GM03348 (cell line): ENCODE results near the gene SLC22A6.
A peak's percentile ranks its signal among the peaks of the same experiment; 100 is the strongest.

Experiments
- DNase-seq: peaks from one replicate; pipeline ENCODE4 v3.0.0; 2012; ENCODE audit warnings: low spot score

SLC22A6 gene

GRCh38 chr11:62984451-62984991, at the start of gene SLC22A6:
Gene SLC22A6, minus strand, starts transcription at chr11:62984967. Its CDS starts 277 bp downstream, at chr11:62984690.
- DNase-seq: no peak

- DNase-seq: no peak
These were observed 47.7 kb upstream of the SLC22A6 start for GRCh38 chr11:63032457-63032856.

DNA sequence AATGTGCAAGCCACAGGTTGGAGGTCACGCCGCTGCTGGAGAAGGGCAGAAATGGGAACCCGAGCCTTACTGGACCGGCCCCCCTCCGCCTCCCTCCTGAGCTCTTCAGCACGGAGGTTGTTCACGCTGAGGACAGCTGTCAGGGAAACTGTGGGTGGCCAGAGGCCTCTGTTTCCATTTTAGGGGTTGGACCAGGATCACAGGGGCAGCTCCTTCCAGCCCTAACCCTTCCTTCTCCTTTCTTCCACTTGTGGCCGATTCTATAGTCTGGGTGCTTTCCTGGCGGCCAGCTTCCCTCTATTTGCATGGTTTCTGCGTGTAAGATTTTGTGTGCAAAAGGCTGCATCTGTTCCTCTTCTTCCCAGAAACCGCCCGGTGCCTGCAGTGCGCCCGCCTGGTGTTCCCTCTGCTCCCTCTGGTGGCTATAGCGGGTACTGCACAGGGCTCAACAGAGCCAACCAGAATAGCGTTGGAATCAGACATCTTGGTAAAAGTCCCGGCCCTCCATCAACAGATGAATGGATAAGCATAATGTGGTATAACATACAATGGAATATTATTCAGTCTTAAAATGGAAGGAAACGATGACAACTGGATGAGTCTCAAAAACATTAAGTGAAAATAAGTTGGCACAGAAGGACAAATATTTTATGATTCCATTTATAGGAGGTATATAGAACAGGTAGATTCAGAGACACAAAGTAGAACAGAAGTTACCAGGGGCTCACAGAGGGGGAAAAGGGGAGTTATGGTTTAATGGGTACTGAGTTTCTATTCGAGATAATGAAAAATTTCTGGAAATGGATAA, 39.3 kb upstream of the SLC22A6 start:
- peak; percentile 93 for DNase-seq

- DNase-seq: no peak
These were observed 38.6 kb upstream of the SLC22A6 start for GRCh38 chr11:63023222-63023814.

DNA sequence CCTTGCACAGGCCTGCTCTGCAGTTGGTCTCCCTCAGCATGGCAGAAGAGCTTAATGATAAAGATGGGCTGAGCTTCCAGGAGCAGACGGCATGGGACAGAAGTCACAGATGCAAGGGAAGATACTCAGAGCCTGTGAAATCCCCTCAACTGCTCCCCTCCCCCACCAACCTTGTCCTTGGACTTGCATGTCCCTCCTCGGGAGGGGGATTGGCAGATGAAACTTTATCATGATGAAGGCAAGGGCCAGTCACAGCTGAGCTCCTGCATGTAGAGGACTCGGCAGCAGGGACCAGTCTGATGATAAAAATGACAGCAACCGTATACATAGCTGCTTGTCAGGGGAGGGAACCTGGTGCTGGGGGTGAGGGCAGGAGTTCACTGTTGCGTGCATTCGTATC, 37.7 kb upstream of the SLC22A6 start:
- DNase-seq: no peak

DNA sequence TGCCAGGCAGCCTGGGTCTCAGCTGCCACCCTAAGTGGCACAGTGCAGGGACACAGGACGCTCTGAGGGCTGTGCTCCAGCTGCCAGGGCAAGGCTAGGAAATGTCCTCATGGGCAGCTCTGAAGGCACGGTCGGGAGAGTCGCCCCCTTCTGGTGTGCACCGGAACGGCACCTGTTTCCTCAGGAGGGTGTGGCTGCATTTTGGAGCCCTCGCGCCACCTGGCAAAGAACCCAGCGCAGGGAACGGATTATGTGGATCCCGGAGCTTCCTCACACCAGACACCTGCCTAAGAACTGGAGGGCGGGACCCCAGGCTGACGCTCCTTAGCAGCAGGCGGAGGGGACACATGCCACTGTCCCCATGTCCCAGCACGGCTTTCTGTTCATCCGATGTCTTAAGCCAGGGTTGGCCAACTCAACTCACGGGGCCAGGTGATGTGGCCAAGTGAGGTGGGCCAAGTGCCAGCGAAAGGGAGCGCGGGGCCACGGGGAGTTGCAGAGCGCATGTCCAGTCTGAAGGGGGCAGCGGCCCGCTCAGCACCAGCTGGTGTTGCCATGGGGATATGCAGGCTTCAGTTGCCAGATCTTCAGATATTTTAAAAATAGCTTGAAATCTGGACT, 36.0 kb upstream of the SLC22A6 start:
- no peak for DNase-seq

- no peak for DNase-seq
These were observed 34.7 kb upstream of the SLC22A6 start for GRCh38 chr11:63019506-63019905.

DNA sequence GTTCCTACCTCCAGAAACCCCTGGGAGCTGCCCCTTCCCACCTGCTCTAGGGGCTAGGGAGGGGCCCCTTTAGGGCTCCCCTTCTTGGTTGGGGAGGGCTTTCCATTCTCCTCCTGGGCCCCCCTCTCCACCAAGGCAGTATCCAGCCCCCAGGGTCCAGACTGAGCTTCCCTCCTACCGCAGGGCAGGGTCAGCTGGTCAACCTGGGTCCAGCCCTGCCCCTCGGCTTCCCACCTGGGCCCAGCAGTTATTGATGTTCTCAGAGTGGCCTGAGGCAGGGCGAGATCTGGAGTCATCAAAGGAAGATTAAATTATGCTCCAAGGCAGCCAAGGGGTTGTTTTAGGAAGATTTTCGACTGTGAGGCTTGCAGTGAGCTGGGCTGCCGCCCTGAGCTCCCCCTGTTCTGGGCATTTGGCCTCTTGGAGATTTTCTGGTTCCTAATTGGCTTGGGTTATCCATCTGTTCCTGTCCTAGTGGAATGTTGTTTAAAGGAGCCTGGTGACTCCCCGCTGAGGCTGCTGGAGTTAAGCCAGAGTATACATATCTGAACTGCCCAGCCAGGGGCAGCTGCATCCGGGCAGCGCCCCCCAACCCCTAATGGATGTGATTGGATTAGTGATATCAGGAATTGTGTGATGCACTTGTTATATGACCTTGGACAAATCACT, 32.7 kb upstream of the SLC22A6 start:
- DNase-seq: no peak

DNA sequence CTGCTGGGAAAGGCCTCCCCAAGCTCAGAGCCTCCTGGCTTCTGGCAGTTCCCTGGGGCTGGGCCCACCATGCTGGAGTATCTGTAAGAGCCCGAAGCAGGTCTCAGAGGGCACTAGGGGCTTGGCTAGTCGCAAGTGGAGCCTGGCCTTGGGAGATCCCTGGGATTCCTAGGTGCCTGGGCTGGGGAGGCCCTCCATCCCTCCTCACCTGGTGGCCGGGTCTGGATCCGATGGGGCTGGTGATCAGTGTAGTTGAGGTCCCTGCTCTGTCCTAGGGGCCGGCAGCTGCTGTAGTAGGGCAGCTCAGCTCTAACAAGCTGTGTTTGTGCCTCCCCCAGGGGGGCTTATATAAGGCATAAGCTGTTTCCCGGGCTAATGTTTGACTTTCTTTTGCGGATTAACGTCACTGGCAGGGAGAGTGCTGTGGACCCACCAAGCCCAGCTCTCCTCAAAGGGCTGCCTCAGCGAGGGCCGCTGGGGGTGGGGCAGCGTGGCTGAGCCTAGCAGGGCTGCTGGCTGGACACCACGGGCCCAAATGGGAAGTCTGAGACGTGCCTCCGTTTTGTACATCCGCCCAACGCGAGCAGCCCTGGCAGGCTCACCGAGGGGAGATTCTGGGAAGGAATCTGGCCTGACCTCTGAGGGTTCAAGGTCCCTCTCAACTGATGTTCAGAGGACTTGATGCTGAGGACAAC, 30.9 kb upstream of the SLC22A6 start, which contains the start of gene SLC22A8:
Gene SLC22A8 (minus strand): TSS at position 321 of the 695 bp plus-strand sequence. CDS start 883 bp downstream, outside the sequence.
- no peak for DNase-seq

GRCh38 chr11:63014408-63015055, 29.8 kb upstream of the SLC22A6 start:
- no peak for DNase-seq

GRCh38 chr11:63012839-63013238, 28.1 kb upstream of the SLC22A6 start:
- no peak for DNase-seq

GRCh38 chr11:63012430-63012829, 27.7 kb upstream of the SLC22A6 start:
- DNase-seq: no peak

- no peak for DNase-seq
These were observed 26.2 kb upstream of the SLC22A6 start for GRCh38 chr11:63010934-63011439.

GRCh38 chr11:63007920-63008319, 23.2 kb upstream of the SLC22A6 start:
- no peak for DNase-seq

- no peak for DNase-seq
These were observed 16.7 kb upstream of the SLC22A6 start for GRCh38 chr11:63001456-63001855.

- DNase-seq: no peak
These were observed 14.9 kb upstream of the SLC22A6 start for GRCh38 chr11:62999649-63000048.

- DNase-seq: no peak
These were observed 14.4 kb upstream of the SLC22A6 start for GRCh38 chr11:62999156-62999555.

- DNase-seq: no peak
These were observed 11.5 kb upstream of the SLC22A6 start for GRCh38 chr11:62996271-62996670.

- DNase-seq: no peak
These were observed 10.0 kb upstream of the SLC22A6 start for GRCh38 chr11:62994775-62995174.

GRCh38 chr11:62988276-62988675, 3.5 kb upstream of the SLC22A6 start:
- DNase-seq: no peak
